ENCODE results near the gene TLR8. TPM values are rescaled to one million over a fixed set of nuclear protein-coding genes. Genes with fewer than 3 reads are reported as not detected.

The TLR8 gene
- total and polyA plus RNA-seq, 10 of the 15 experiments (the other 5 are each of a cell fraction or from before 2014, with no cell fraction given) = 0.04 TPM; not detected in 9

- TF ChIP-seq IRF5 (IDR thresholded peaks at IDR 0.05; ENCODE audit: borderline replicate concordance) (no peak), IKZF1 (conservative IDR thresholded peaks at IDR 0.05) (peak; percentile 99), CHD1 (IDR thresholded peaks at IDR 0.05; ENCODE audit: low read depth, low read length) (no peak), IKZF2 (IDR thresholded peaks at IDR 0.05) (peak; percentile 91), ZNF384 (IDR thresholded peaks at IDR 0.05; ENCODE audit: borderline replicate concordance, low read depth, low read length) (no peak), YBX1 (IDR thresholded peaks at IDR 0.05) (no peak), SREBF1 (IDR thresholded peaks at IDR 0.05; ENCODE audit: low read length) (no peak), SMAD5 (IDR thresholded peaks at IDR 0.05; ENCODE audit: low read depth) (no peak), PAX8 (IDR thresholded peaks at IDR 0.05) (no peak), TCF7 (IDR thresholded peaks at IDR 0.05; ENCODE audit: borderline replicate concordance) (no peak; the same call in 1 of the 2 replicates), STAT1 (conservative IDR thresholded peaks at IDR 0.05) (no peak), CREB1 (IDR thresholded peaks at IDR 0.05; ENCODE audit: low read depth) (no peak), PML (IDR thresholded peaks at IDR 0.05; ENCODE audit: low read length) (no peak), ZBTB33 (IDR thresholded peaks at IDR 0.05) (no peak), CHD4 (IDR thresholded peaks at IDR 0.05) (no peak), TCF3 (IDR thresholded peaks at IDR 0.05; ENCODE audit: borderline replicate concordance, insufficient read depth, low read depth, low read length) (0 out of 2 replicates have a peak, but pooled peaks have one; percentile 47), KDM1A (IDR thresholded peaks at IDR 0.05; ENCODE audit: borderline replicate concordance) (no peak), MXI1 (IDR thresholded peaks at IDR 0.05; ENCODE audit: low read depth, low read length) (no peak), ZNF687 (IDR thresholded peaks at IDR 0.05) (peak; percentile 96), ELK1 (IDR thresholded peaks at IDR 0.05; ENCODE audit: low read depth, low read length) (no peak), HSF1 (IDR thresholded peaks at IDR 0.05; ENCODE audit: low read depth, low read length) (no peak)
Measured at GRCh38 chrX:12955882-12956703, 49.7 kb downstream of the TLR8 start (continued).
